Measurements from ENCODE around the gene PON2. TPM values are rescaled to one million over a fixed set of nuclear protein-coding genes. Genes with fewer than 3 reads are reported as not detected.

The PON2 gene
- polyA plus RNA-seq, 1 of the 3 experiments (the other 2 are of a cell fraction): 125 TPM

DNA sequence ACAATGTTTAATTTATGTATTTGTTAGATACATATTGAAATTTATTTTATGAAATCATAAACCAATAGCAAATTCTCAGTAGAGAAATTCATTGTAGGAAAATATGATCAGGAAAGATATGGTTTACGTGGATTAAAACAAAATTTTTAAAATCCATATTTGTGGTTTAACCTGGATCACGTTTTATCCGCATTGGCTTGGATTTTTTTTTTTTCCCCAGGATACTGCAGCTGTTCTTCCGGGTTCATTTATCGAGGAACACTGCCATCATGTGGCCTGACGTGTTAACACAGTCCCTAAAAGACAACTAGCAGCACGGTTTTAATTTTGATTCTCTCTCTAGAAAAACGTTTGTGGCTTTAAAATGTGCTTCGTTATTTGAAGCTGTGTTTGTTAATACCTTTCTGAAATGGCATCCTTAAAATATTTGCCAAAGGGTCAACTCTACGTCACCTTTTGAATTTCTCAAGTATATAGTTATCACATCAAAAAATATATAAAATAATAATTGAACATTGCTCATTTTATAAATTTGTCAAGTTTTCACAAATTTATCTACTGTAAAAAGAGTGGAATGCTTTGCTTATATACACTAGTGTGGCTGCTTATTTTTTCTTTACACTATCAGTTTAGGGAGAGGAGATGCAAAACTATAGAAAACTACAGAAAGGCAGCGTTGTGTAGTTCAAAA is 42.2 kb upstream of the PON2 start (continued):
- TF ChIP-seq RFX5 (IDR thresholded peaks at IDR 0.05; ENCODE audit: low read length) (peak; percentile 30; the same call in 1 of the 2 replicates), EP300 (IDR thresholded peaks at IDR 0.05; ENCODE audit: borderline replicate concordance in 1 of 2, low read depth in 1 of 2, low read length in 1 of 2) (no peak), YY1 (IDR thresholded peaks at IDR 0.05; ENCODE audit: low read depth) (no peak), SMC3 (IDR thresholded peaks at IDR 0.05; ENCODE audit: low read depth, low read length) (peak; percentile 88), SIN3A (IDR thresholded peaks at IDR 0.05; ENCODE audit: borderline replicate concordance, low read depth, low read length) (no peak)
- TF ChIP-seq, protein P1, sequence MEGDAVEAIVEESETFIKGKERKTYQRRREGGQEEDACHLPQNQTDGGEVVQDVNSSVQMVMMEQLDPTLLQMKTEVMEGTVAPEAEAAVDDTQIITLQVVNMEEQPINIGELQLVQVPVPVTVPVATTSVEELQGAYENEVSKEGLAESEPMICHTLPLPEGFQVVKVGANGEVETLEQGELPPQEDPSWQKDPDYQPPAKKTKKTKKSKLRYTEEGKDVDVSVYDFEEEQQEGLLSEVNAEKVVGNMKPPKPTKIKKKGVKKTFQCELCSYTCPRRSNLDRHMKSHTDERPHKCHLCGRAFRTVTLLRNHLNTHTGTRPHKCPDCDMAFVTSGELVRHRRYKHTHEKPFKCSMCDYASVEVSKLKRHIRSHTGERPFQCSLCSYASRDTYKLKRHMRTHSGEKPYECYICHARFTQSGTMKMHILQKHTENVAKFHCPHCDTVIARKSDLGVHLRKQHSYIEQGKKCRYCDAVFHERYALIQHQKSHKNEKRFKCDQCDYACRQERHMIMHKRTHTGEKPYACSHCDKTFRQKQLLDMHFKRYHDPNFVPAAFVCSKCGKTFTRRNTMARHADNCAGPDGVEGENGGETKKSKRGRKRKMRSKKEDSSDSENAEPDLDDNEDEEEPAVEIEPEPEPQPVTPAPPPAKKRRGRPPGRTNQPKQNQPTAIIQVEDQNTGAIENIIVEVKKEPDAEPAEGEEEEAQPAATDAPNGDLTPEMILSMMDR (IDR thresholded peaks at IDR 0.05): peak; percentile 98

DNA sequence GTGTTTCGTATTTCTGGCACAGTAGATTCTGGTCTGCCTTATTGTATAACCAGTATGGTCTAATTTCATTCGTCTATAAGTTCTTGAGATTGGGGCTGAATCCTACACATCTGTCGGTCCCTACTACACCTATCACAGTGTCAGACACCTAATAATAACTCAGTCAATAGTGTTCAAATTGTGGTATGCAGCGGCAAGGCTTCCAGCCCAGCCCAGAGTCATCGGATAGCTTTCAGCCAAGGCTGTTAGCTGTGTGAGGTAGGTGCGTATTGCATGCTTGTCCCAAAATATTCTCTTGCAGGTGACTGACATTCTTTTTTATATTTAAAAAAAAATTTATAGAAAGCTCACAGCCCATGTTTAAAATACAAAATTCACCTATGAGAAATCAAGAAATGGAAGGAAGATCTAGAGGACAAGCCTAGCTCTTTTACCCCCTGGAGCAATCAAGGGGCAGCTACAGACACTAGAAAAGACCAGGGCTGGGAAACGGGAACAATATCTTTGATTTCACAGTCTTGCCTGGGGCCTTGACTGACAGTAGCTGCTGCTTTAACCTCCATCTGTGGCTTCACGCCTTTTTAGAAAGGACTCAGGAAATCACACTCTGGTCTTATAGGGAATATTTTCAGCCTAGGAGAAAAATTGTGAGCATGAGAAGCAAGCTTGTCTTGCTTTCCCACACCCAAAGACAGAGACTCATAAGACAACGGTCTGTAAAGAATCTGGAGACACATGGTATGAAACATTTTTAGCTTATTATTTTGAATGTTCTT is 41.4 kb upstream of the PON2 start:
- Histone ChIP-seq H3K9ac (no peak overlapping the region), H3K9me2 (no peaks in the 10 kb centered on the region), H3K4me3 (ENCODE audit: low read depth in 2 of 2, low read length in 1 of 2) (no peak overlapping the region), H3K27ac (ENCODE audit: low read depth in 2 of 2, low read length in 1 of 2) (no peak overlapping the region), H3F3A (replicated peaks; ENCODE audit: insufficient read depth) (no peaks in the 10 kb centered on the region), H4K20me1 (ENCODE audit: insufficient read depth) (no peaks in the 10 kb centered on the region), H3K27me3 (ENCODE audit: insufficient read depth) (no peaks in the 10 kb centered on the region), H3K9me3 (no peaks in the 10 kb centered on the region), H3K4me2 (no peak overlapping the region), H2AFZ (ENCODE audit: low read depth) (peak overlapping the region; percentile 36; the same call in 1 of the 2 replicates), H3K4me1 (ENCODE audit: control insufficient read depth in 1 of 2, insufficient read depth in 2 of 2, low read depth in 1 of 2, low read length in 1 of 2) (peaks cover 0 to 8% of the 10 kb centered on the region in 2 experiments; a peak in 2 of 4 replicates), H3K36me3 (replicated peaks in 1 of 2; ENCODE audit: control insufficient read depth in 1 of 2, insufficient read depth in 2 of 2, low read length in 1 of 2) (no peaks in the 10 kb centered on the region), H3K79me2 (ENCODE audit: insufficient read depth) (no peaks in the 10 kb centered on the region)
- no peak for DNase-seq
- TF ChIP-seq, protein P1 (IDR thresholded peaks at IDR 0.05): no peak
- TF ChIP-seq TEAD4 (IDR thresholded peaks at IDR 0.05; ENCODE audit: borderline replicate concordance, insufficient read depth): no peak
- TF ChIP-seq, protein P2, sequence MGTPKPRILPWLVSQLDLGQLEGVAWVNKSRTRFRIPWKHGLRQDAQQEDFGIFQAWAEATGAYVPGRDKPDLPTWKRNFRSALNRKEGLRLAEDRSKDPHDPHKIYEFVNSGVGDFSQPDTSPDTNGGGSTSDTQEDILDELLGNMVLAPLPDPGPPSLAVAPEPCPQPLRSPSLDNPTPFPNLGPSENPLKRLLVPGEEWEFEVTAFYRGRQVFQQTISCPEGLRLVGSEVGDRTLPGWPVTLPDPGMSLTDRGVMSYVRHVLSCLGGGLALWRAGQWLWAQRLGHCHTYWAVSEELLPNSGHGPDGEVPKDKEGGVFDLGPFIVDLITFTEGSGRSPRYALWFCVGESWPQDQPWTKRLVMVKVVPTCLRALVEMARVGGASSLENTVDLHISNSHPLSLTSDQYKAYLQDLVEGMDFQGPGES (IDR thresholded peaks at IDR 0.05; ENCODE audit: low read depth, low read length): 0 out of 2 replicates have a peak, but pooled peaks have one; percentile 2
- POLR2A ChIA-PET: no interaction called here
- CTCF ChIA-PET: interaction anchor here (0.7 to 4.3 kb wide), 75 partner anchors 9 to 1638 kb away, joined by 3 to 109 read pairs (median 4); partner anchors contain the start of genes ASB4, PON2, SGCE and TFPI2
- WGBS (ENCODE audit: low lambda C conversion rate): 71% methylated on average over 9 of the region's 9 CpGs
